Sciatic nerve (tissue), 2 donors: ENCODE data around the gene GPC6. TPM values are rescaled to one million over a fixed set of nuclear protein-coding genes. Genes with fewer than 3 reads are reported as not detected.

Experiments used
- ATAC-seq: fragments of 200-7000 bp; cut with Tn5 transposase; one replicate; pipeline ENCODE4 v1.9.1; 2020; ENCODE audit warnings: mild to moderate bottlenecking, moderate library complexity
- DNase-seq: peaks from one replicate; pipeline ENCODE4 v3.0.0-alpha.2; 2020; ENCODE audit warnings: low spot score
- intact Hi-C: fragments of 100-400 bp; cut with DNase I; formaldehyde crosslinking; loops from one replicate; pipeline ENCODE4 v1.14.2; 2022
- total RNA-seq: library from RNA; stranded (reverse); fragmentation: NEBNext Ultra II Directional; extraction: Animal tissue kit (Norgen Biotek cat#: 25700); gene quantifications from one replicate; pipeline ENCODE4 v1.2.1, GENCODE V29; 2021
- donor health status: DM: no; HTN: no; CAD: no.
- donor health status: DM: no; HTN: no; CAD: no.

The GPC6 gene
- total RNA-seq, 1 donor from 2014 or later: 37.8 TPM

DNA sequence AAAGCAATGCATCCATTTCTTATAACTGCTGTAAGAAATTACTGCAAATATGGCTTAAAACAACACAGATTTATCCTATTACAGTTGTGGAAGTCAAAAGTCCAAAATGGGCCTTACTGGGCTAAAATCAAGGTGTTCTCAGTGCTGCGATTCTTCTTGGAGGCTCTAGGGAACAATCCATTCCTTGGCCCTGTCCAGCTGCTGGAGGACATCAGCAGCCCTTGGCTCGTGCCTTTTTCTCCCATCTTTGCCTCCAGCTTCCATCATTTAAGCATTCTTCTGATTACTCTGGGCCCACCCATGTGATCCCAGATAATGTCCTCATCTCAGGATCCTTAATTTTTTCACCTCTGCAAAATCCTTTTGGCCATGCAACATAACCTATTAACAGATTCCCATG lies 645.8 kb downstream of the GPC6 start:
- ATAC-seq: no peak
- intact Hi-C loops: no loop called here

GRCh38 chr13:93872786-93873347 lies 646.3 kb downstream of the GPC6 start:
- ATAC-seq: no peak

More for the DNA sequence above, 645.8 kb downstream of the GPC6 start:
- DNase-seq: no peak

DNA sequence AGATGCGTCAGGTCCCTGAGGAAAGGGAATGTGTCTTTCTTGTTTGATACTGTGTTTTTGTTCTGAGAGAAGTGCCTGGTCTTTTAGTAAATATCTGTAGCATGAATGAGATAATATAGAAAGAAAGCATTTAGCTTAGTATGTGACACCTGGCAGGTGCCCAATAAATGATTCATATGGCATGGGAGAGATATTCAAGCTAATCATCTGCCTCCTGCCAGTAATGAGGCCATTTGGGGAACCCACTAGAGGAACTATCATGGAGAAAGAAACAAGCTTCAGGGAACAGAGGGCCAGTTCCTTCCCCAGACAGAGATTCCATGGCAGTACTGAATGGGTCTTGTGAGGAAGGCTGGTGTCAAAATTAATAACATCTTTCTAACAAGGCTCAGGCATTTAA lies 648.9 kb downstream of the GPC6 start:
- ATAC-seq (no peak), DNase-seq (no peak)
- intact Hi-C loops: no loop called here

More at GRCh38 chr13:93872786-93873347, 646.3 kb downstream of the GPC6 start:
- intact Hi-C loops: no loop called here
- DNase-seq: no peak

GRCh38 chr13:93876236-93876635 lies 649.6 kb downstream of the GPC6 start:
- intact Hi-C loops: no loop called here
- no peak for ATAC-seq

GRCh38 chr13:93878675-93879074 lies 652.1 kb downstream of the GPC6 start:
- no peak for DNase-seq
- ATAC-seq: no peak
- intact Hi-C loops: no loop called here

More at GRCh38 chr13:93876236-93876635, 649.6 kb downstream of the GPC6 start:
- DNase-seq: no peak

GRCh38 chr13:93881411-93881810 lies 654.8 kb downstream of the GPC6 start:
- intact Hi-C loops: no loop called here
- ATAC-seq: no peak

DNA sequence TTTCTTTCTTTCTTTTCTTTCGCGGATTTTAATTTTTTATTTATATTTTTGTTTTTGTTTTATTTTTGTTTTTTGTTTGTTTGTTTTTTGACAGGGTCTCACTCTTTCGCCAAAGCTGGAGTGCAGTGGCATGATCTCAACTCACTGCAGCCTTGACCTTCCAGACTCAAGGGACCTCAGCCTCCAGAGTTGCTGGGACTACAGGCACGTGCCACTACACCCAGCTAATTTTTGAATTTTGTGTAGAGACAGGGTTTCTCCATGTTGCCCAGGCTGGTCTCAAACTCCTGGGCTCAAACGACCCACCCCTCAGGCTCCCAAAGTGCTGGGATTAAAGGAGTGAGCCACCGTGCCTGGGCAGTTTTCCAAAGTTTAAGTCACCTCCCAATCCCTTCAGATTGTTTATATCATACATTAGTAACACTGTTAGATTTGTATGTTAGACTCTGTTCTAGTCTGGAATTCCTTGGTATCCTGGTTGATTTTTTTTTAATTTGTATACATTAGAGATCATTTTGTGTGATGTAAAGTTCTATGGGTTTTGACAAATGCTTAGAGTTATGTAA lies 655.6 kb downstream of the GPC6 start:
- no peak for DNase-seq
- no peak for ATAC-seq
- intact Hi-C loops: no loop called here

More at GRCh38 chr13:93881411-93881810, 654.8 kb downstream of the GPC6 start:
- no peak for DNase-seq

DNA sequence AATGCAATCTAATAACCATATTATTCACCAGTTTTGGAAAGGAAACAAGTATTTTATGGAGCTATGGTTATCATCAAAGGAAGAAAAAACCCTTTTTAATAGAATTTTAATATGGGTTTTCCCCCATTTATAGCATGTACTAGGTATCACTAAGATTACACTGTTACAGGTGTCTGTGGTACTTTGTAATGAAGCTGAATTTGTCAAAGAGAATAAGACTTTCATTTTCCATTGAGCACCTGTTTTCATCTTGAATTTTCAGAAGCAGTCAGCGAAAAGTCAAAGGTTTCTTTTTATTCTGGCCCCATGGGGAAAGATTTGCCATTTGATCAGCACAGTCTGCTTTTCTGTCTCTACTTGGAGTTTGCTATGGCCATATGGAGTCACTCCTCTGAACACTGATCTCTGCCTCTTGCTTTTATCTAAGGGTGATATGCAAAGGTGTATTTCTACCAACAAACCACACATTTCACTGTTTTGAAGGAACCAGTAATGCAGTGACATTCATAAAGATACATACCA lies 662.9 kb downstream of the GPC6 start:
- DNase-seq (no peak), ATAC-seq (no peak)
- intact Hi-C loops: no loop called here

- intact Hi-C loops: no loop called here
- DNase-seq (no peak), ATAC-seq (no peak)
Observed at GRCh38 chr13:93899981-93900380, 673.4 kb downstream of the GPC6 start.

GRCh38 chr13:93900731-93901130 lies 674.1 kb downstream of the GPC6 start:
- no peak for ATAC-seq
- intact Hi-C loops: no loop called here
- DNase-seq: no peak

- no peak for ATAC-seq
Observed at GRCh38 chr13:93903909-93904308, 677.3 kb downstream of the GPC6 start.

GRCh38 chr13:93915269-93915809 lies 688.7 kb downstream of the GPC6 start:
- intact Hi-C loops: no loop called here
- DNase-seq (no peak), ATAC-seq (no peak)

More at GRCh38 chr13:93903909-93904308, 677.3 kb downstream of the GPC6 start:
- intact Hi-C loops: no loop called here
- DNase-seq: no peak

GRCh38 chr13:93922063-93922855 lies 695.7 kb downstream of the GPC6 start:
- no peak for DNase-seq
- no peak for ATAC-seq
- intact Hi-C loops: no loop called here

DNA sequence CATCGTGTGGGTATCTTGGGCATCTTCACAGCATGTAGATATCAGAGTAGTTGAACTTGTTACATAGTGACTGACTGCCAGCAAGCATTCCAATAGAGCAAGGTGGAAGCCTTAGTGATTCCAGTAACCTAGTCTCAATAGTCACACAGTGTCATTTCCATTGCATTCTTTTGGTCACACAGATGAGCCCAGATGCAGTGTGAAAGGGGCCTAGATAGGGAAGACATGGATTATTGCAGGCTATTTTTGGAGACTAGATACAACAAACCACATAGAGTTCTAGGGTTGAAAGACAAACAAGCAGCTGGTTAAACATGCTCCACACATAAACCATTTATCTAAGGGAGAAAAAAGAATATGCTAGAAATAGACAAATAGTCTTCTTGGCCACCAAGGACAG lies 699.4 kb downstream of the GPC6 start:
- intact Hi-C loops: no loop called here

GRCh38 chr13:93926425-93926824 lies 699.8 kb downstream of the GPC6 start:
- intact Hi-C loops: no loop called here
- DNase-seq: no peak
- ATAC-seq: no peak

More for the DNA sequence above, 699.4 kb downstream of the GPC6 start:
- no peak for DNase-seq
- ATAC-seq: no peak

DNA sequence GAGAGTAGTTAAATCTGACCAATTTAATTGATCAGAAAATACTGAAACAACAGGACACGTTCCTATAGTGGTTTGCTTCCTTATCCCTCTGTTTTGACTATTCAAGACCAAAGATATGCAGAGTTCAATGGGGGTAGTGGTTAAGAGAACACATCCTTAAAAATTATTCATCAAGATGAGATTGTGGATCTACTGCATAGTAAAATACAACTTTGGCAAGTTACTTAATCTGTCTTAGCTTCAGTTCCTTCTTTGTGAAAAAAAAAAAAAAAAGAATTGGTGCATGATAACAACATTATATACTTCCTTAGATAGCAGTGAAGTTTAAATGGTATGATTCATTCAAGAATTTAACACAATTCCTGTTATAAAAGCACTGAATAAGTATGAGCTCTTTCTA lies 700.8 kb downstream of the GPC6 start:
- intact Hi-C loops: no loop called here
- DNase-seq (no peak), ATAC-seq (no peak)

- intact Hi-C loops: no loop called here
- DNase-seq: no peak
- ATAC-seq: no peak
Observed at GRCh38 chr13:93932901-93933300, 706.3 kb downstream of the GPC6 start.

DNA sequence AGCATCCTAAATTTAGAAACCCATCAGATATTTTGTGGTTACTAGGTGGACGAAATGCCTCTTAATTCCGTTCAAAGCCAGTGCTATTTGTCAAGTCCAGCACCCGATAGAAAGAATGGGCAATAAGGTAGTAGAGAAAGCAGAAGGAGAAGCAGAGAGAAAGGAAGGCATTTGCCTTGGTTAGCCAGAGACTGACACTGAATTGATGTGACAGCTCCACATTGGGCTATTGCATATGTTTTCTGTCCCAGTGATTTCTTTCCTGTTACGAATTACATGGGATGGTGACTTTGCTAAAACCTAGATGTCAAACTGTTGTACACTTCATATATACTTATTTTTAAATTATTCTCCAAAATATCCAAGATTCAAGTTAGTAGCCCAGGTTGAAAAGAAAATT lies 710.3 kb downstream of the GPC6 start:
- intact Hi-C loops: no loop called here
- DNase-seq (no peak), ATAC-seq (no peak)

DNA sequence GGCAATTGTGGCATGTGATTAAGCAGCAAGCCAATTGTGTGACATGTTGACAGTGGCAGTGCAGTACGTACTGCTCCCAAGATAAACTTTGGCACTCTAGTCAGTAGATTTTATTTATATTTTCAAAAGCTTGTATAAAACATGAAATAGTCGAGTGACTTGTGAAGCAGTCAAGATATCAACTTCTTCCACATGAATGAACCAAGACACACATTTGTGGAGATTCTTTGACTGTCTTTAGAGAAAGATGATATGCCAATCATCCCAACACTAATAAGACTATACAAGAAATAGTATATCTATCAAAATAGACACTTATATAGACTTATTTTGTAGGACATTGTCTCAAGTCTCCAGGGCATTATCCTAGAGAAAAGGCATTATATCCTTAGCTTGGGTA lies 714.8 kb downstream of the GPC6 start:
- DNase-seq (no peak), ATAC-seq (no peak)
- intact Hi-C loops: no loop called here

DNA sequence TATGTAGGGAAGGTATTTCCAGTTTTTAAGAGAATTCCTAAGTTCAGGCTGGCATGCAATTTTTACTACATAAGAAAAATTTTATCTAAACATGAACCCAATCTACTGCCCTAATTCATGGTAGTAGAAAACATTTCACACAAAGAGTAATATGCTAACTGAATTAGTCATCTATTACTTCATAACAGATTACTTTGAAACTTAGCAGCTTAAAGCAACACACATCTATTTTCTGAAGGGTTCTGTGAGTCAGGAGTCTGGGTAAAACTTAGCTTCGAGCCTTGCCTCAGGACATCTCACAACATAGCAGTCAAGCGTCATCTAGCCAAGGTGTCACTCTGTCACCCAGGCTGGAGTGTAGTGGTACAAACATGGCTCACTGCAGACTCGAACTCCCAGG lies 715.4 kb downstream of the GPC6 start:
- intact Hi-C loops: no loop called here
- no peak for DNase-seq
- no peak for ATAC-seq
